Posterior vena cava (tissue), 2 donors: ENCODE data around the gene RABL6. TPM values are rescaled to one million over a fixed set of nuclear protein-coding genes. Genes with fewer than 3 reads are reported as not detected.
"Not testable (repeated sequence)": the region's sequence is repeated elsewhere in the genome, so short reads cannot be mapped to it uniquely, and the experiment has no call there.

Experiments
- DNase-seq: peaks from one replicate; pipeline ENCODE4 v3.0.0-alpha.2; 2020; ENCODE audit warnings: low spot score
- intact Hi-C, 2 donors: fragments of 100-400 bp; cut with DNase I; formaldehyde crosslinking; loops; one replicate each; pipeline versions ENCODE4 v1.14.1 to v1.14.2; 2022 to 2023
- total RNA-seq, 2 donors: library from RNA; stranded (reverse); fragmentation: NEBNext Ultra II Directional; extraction: Animal tissue kit (Norgen Biotek cat#: 25700); gene quantifications; one replicate each; pipeline ENCODE4 v1.2.1, GENCODE V29; 2021
- donor health status: DM: yes; HTN: yes; CAD: no.
- donor health status: DM: yes; HTN: yes; CAD: no.

Gene RABL6
- total RNA-seq, 2 donors from 2014 or later, result 47.9 to 49.8 TPM

GRCh38 chr9:136828474-136829140, 20.9 kb downstream of the RABL6 start:
- intact Hi-C loops, result no loop called here
- no peak for DNase-seq

DNA sequence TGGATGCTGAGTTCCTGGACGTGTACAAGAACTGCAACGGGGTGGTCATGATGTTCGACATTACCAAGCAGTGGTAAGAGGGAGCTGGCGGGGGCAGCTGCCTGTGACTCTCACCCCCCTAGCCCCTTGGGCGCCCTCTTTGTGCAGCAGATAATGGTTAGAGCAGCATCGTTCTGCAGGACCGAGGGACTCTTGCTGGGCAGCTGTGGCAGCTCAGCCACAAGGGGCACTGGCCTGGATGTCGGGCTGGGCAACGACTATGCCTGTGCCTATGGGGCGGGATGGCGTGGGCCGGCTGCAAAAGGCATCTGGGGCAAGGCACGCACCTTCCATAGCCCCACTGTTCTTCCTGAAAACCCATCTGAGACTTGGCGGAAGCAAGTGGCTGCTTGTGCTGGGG, 21.7 kb downstream of the RABL6 start:
- no peak for DNase-seq
- intact Hi-C loops, result no loop called here

DNA sequence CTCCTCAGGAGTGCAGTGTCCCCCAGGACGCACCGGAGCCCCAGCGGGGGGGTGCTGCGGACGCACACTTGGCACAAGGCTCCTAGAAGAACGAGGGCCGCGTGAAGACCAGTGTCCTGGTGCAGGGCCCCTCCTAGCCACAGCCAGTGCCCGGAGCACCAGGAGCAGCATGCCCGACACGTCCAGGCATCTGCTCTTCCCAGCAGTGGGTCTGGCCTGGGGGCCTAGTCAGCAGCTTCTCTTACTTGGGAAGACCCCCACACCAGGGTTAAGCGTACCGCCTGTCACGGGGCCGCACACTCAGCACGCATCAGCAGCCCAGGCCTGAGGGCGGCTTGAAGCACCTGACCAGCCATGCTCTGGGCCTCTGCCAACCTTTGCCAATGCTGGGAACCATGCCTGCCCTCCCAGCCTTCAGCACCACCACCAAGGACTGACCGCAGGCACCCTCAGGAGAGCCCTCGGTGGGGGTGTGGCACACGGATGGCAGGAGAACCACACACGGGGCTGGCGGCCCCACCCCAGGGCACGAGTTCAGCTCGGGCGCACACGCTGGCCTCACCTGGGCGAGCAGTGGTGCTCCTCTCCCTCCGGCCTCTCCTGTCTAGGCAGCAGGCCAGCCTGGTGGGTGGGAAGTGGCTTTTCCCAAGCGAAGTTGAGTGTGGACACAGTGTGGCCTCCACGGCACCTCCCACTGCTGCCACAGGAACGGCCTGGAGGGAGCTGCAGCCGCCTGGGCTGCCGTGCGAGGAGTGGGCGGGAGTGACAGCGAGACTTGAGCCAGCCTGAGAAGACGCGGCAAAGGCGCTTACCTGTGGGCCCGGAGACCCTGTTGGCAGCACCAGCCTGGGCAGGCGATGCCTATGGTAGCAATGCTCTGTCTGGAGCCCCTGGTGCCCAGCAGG, 22.5 kb downstream of the RABL6 start:
- intact Hi-C loops, result no loop called here
- DNase-seq, result no peak

DNA sequence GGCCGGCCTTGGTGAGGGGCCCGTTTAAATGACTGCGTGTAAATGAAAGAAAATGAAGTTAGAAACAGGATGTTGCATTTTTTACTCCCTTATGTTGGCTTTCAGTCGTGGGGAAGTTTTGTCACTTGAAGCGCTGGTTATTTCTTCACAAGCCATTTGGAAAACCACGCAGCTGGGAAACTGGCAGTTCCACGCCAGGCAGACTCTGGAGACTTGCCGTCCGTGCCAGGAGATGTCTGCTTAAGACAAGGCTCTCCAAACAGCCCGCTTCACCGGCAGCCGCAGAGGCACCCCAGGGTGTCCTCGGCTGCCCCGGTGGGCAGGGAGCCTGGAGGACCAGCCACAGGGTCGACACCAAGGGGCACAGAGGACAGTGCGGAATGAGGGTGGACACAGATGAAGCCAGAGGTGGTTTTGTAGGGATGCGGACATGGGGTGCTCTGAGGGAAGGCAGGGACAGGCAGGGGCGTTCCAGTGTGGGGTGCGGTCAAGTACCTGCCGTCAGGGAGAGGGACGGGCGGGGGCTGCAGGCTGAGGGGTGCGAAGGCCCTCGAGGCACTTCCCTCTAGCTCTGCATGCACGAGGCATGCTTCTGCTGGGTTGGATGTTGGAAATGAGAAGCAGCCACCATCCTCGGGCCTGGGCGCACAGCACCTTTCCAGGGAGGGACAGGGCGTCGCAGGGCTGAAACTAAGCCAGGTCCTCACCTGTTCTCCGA, 23.4 kb downstream of the RABL6 start:
- DNase-seq, result no peak
- intact Hi-C loops, result no loop called here

DNA sequence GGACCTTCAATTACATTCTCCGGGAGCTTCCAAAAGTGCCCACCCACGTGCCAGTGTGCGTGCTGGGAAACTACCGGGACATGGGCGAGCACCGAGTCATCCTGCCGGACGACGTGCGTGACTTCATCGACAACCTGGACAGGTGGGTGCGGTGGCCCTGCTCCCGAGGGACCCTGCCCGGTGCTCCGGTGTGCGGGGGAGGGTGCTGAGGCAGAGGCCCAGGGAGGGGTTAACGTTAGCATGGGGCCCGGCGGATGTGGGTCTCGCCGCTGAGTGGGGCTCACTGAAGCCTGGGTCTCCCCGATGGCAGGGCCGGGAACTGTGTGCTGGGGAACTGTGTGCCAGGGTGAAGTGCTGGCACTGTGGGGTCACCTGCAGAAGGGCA, 24.0 kb downstream of the RABL6 start:
- intact Hi-C loops, result no loop called here

DNA sequence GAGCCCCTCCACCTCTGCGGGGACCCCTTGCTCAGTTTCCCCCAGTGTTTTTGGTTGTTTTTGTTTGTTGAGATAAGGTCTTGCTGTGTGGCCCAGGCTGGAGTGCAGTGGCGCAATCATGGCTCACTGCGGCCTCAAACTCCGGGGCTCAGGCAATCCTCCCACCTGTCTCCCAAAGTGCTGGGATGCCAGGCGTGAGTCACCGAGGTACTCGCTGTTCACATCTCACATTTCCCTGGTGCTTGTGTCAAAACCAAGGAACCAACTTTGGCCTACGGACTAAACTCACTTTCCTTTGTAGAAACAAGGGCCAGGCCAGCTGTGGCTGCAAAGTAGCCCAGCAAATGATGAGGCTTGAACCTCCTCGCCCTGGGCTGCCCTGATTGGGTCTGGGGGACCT, 24.8 kb downstream of the RABL6 start:
- DNase-seq, result no peak
- intact Hi-C loops, result no loop called here

More for the DNA sequence above, 24.0 kb downstream of the RABL6 start:
- no peak for DNase-seq

GRCh38 chr9:136833381-136834048, 25.8 kb downstream of the RABL6 start:
- DNase-seq, intact Hi-C loops: not testable (repeated sequence)

DNA sequence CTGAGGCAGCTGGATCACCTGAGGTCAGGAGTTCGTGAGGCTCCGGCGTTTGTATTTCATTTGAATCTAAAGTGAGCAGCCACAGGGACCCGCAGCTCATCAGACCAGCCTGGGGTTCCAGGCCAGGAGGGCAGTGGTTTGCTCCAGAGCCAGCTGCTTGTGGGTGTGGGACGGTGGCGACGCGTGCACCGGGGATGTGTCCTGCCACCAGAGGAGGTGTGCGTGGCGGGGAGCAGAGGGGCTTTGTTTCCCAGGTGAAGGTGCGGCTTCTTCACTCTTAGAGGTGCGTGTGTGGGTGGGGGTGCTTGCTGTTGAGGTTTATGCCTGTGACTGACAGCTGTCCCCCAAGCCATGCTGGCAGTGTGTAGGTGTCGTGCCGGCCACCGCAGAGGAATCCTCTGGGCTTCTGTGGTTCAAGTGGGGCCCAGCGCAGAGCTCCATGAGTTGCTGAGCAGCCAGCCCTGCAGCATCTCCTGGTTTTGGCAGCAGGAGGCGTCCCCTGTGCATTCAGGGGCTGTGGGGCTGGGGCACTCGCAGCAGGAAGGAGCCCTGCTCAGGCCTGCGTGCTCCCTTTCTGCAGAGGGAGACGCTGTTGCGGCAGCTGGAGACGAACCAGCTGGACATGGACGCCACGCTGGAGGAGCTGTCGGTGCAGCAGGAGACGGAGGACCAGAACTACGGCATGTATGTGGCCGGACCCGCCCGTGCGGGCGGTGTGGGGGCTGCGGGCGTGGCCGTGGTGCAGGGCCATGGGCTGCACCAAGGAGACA, 27.6 kb downstream of the RABL6 start:
- intact Hi-C loops, result no loop called here
- no peak for DNase-seq

- no peak for DNase-seq
- intact Hi-C loops, result no loop called here
Observed at GRCh38 chr9:136835932-136836904, 28.5 kb downstream of the RABL6 start.

GRCh38 chr9:136837146-136837855, 29.6 kb downstream of the RABL6 start:
- intact Hi-C loops, result no loop called here
- no peak for DNase-seq

DNA sequence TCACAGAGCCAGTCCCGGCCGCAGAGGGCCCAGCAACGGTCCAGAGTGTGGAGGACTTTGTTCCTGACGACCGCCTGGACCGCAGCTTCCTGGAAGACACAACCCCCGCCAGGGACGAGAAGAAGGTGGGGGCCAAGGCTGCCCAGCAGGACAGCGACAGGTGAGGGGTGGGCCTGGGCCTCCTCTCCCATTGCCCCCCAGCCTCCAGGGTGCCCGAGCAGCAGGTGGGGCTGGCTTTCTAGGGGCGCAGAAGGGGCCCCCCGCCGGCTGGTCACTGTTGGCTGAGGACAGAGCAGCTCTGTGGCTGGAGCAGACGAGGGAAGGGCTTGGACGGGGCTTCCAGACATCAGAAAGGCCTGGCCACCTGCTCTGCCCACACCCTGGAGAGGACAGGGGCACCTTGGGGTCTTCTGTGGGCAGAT, 30.1 kb downstream of the RABL6 start:
- intact Hi-C loops, DNase-seq: not testable (repeated sequence)

- intact Hi-C loops, result no loop called here
- DNase-seq, result no peak
Observed at GRCh38 chr9:136838314-136839228, 30.8 kb downstream of the RABL6 start.

DNA sequence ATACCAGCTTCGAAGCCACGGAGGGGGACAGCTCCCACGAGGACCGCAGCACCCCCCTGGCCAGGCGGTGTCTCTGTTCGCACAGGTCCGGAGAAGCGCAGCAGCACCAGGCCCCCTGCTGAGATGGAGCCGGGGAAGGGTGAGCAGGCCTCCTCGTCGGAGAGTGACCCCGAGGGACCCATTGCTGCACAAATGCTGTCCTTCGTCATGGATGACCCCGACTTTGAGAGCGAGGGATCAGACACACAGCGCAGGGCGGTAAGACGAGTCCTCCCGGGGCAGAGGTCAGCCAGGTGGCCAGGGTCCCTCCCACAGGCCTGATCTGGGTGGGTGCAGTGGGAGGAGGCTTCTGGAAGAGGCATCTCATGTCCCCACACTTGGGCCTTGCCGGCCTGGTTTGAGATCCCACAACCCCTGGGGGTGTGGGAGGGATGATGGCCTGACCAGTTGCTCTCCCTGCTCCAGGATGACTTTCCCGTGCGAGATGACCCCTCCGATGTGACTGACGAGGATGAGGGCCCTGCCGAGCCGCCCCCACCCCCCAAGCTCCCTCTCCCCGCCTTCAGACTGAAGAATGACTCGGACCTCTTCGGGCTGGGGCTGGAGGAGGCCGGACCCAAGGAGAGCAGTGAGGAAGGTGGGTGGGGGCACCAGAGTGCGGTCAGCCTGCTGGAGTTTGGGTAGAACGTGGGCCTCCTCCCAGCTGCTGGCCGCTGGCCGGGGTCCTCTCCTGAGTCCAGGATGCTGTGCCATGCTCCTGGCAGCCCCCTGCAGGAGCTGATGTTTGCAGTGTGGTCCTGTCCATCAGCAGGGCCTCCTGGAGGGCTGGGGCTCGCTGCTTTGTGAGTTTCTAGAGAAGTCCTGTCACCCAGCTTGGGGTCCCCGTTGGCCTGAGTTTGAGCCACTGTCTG, 31.7 kb downstream of the RABL6 start:
- intact Hi-C loops, result loop anchor here in 1 of 2 donors (5.0 to 10.0 kb wide), 2 partner anchors 103 to 195 kb away; partner anchors contain the start of genes FBXW5 and FUT7
- no peak for DNase-seq

GRCh38 chr9:136840140-136840876, 32.6 kb downstream of the RABL6 start:
- intact Hi-C loops, result loop anchor here in 1 of 2 donors (5.0 to 10.0 kb wide), 2 partner anchors 102 to 194 kb away; partner anchors contain the start of genes FBXW5 and FUT7

More at GRCh38 chr9:136840140-136840876, 32.6 kb downstream of the RABL6 start:
- DNase-seq, result no peak
